SKM-1 treated with dmso at 0.1 percent for 144 hours (cell line): ENCODE measurements around the gene RNU7-1.
A peak's percentile ranks its signal among the peaks of the same experiment; 100 is the strongest.

Experiments
- DNase-seq: peaks from one replicate; lab custom pipeline; 2025; ENCODE audit not compliant: unreplicated experiment; lab: John Stamatoyannopoulos, UW

The RNU7-1 gene

DNA sequence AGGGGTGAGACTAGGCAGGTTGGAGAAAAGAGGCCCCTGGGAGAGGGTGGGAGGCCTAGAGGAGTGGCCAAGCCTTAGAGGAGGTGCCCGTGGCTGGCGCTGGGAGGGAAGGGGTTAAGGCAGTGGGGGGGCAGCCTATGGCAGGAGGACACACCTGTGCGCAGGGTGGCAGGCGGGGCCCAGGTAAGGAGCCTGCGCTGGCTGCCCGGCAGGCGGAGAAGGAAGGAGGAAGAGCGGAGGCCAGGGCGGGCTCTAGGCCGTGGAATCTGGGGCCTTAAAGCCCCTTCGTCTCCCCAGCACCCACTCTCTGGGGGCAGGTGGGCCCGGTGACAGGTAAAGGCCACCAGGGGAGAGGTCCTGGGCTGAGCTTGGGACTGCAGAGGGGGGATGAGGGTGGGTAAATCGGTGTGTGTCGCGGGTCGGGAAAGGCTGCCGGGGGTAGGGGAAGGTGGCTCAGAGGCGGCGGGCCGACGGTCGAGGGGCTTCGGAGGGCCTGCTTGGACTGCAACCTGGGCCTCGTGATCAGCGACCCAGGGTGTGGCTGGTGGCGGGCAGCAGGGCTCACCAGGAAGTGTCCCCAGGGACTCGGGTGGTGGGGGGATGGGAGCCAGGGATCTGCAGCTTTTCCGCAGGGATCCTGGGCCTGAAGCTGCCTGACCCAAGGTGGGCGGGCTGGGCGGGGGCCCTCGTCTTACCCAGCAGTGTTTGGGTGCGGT, 19.6 kb downstream of the RNU7-1 start:
- no peak for DNase-seq

DNA sequence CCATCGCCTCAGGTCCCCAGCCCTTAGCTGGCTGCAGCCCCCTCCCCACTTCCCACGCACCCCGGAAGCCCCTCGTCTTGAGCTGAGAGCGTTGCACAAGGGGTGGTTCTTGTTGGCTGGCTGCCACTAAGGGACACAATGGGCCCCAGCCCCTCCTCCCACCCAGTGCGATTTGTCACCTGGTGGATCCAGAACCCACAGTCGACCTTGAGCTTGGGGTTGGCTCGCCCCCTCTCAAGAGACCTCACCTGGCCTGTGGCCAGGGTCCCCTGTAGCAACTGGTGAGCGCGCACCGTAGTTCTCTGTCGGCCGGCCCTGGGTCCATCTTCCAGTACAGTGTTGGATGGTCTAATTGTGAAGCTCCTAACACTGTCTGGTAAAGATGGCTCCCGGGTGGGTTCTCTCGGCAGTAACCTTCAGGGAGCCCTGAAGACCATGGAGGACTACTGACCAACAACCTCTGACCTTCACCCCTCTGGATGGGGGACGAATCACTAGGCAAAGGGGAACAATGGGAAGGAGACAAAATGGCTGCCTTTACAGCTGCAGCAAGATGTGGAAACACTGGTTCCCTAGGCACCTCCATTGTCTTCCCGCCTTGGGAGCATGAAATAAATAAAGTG, 20.3 kb downstream of the RNU7-1 start:
- DNase-seq: no peak

DNA sequence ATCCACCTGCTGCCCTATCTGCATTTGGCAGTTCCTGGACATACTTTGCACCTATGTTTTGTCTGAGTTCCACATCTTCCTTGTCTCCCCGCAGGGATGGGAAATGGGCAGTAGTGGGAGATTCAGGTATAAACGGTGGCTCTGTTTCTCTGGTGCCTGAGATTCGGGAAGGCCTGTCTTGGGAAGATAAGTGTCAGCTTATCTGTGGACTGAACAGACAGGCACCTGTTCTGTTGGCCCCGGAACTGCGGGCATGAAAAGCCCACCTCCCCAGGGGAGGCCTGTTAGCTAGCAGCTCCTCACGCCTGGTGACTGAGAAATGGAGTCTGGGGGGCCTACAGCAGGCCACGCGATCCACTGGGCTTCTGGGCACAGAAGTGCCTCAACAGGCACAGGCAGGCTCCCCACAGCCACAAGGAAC, 21.0 kb downstream of the RNU7-1 start:
- no peak for DNase-seq

DNA sequence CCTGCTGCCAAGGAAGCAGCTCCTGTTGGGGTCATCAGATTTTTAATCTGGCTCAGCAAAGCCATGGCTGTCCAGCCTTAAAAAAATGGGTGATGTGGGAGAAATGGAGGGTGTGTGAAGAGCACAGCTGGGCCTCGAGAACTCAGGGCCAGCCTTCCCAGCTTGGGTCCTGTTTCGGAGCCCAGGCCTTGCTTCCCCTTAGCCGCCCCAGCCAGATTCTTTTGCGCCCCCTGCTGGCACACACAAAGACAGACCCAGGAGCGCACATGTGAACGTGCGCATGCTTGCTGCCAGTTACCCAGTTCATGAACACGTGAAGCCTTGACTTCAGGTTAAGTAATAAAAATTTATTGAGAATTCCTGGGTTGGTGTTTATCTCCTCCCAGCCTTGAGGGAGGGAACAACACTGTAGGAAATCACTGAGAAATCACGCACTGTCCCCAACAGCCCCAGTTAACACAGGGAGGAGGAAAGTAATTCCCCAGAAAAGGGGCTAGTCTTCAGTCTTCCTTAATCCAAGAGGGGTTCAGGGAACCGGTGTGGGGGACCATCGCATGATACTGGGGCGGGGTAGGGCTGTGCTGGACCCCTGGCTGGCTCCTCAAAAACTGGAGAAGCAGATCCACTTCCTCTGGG, 21.5 kb downstream of the RNU7-1 start:
- peak; percentile 47 for DNase-seq

DNA sequence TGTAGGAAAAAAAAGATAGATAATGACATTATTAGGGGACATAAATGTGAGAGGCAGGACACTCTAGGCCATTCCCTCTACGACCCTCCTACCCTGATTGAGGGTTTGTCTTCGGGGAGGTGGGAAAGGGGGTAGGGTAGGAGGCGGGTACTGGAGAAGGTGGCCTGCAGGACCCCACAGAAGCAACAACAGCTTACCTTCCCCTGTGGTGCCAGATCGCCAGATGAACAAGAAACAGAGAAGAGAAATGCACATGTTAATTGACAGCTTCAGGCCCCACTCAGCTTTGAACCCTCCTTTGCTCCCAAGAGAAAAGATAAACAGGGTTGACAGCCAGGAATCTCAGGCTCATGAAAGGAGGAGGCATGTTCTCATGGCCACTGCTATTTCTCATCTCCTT, 22.1 kb downstream of the RNU7-1 start:
- DNase-seq: no peak

DNA sequence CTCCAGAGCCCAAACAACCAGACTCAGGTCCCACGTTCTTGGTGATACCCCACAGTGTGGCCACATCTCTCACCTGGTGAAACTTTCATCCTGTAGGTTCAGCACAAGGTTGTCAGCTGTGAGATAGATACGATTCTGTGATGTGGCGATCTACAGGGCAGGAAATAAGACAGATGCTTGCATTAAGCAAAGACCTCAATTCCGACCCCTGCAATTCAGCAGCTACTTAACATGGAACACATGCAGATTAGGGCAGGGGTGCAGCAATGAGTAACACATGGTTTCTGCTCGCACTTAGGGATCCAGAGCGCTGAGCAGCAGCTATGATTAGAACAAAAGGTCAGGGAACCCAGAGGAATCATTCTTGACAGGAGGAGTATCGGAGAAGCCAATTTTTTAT, 22.7 kb downstream of the RNU7-1 start:
- no peak for DNase-seq

DNA sequence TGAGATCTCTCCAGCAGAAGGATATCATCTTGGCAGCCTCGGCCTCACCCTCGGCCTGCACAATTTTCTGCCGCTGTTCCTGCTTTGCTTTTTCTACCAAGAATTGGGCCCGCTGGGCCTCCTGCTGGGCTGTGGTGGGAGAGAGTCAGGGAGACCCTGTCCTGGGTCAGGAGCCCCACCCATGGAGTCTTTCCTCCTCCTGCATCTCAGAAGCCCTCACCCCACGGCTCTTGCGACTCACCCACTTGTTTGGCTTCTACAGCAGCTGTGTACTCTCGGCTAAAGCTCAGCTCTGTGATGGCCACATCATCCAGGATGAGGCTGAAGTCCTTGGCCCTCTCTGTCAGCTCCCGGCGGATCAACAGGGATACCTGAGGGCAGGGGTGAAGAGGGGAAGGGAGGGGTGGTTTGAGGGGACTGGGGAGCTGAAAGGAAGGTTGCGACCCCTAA, 24.1 kb downstream of the RNU7-1 start:
- DNase-seq: no peak

DNA sequence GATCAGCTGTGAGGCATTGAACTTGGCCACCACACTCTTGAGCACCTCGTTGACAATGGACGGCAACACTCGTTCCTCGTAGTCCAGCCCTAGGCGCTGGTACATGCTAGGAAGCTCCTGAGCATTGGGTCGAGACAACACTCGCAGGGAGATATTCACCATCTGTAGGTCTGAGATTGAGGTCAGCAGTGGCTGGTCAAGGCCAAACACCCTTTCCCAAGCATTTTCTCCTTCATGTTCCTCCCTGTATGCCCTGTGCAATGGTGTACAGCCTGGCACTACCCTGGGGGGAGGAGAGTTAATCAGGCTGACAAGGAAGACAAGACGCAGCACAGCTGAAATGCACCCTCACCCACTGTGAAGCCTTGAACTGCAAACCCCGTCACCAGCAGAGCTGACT, 24.8 kb downstream of the RNU7-1 start:
- DNase-seq: no peak

DNA sequence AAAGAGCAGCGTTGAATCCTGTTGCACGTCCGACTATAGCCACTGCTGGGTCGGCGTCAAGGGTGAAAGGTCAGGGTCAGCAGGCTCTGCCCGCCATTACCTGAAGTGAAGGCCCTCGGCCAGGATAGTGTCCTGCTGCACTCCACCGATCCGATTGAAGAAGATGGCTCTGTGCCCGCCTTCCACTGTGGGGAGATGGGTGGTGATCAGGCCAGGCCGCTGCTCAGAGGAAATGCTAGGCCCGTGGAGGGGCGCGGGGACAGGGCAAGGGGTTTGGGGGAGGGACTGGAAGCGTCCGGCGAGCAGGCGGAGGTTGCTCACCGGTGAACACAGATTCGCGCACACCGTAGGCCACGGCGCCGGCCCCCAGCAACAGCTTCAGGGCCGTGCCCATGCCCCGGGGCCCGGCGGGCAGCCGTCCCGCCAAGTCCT, 26.5 kb downstream of the RNU7-1 start:
- no peak for DNase-seq

DNA sequence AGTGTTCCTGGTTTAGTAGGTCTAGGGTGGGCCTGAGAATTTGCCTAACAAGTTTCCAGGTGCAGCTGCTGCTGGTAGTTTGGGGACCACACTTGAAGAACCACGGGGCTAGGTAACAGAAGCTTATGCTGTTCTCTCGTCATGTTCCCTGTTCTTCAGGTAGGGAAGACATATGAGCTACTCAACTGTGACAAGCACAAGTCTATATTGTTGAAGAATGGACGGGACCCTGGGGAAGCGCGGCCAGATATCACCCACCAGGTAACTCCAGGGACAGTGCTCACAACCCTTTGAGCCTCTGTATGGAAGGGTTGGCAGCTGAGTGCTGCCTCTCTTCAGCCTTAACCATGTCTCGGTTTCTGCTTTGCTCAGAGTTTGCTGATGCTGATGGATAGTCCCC, 30.6 kb downstream of the RNU7-1 start:
- no peak for DNase-seq

DNA sequence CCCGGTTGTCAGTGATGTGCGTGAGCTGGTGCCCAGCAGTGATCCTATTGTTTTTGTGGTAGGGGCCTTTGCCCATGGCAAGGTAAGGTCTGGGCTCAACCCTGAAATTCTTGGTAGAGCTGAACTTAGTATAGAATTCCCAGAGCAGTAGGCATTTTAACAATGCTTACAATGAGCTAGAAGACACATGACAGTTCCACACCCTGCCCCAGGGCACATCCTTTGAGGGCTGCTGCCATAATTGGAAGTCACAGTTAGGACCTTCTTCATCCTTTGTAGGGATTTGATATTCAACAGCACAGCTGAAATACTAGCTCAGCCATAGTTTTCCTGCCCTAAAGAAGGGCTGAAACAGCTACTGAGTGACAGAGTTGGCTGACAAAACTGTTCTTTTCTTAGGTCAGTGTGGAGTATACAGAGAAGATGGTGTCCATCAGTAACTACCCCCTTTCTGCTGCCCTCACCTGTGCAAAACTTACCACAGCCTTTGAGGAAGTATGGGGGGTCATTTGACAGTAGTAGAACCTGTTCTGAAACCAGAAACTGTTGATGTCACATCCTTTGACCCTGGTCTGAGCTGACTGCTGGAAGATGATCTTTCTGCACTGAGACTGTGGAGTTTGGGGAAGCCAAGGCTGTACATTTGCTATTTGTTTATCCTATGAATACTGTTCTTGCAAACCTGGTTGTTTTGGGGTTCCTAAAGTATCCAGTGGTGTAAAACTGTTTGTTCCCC, 31.8 kb downstream of the RNU7-1 start:
- no peak for DNase-seq

DNA sequence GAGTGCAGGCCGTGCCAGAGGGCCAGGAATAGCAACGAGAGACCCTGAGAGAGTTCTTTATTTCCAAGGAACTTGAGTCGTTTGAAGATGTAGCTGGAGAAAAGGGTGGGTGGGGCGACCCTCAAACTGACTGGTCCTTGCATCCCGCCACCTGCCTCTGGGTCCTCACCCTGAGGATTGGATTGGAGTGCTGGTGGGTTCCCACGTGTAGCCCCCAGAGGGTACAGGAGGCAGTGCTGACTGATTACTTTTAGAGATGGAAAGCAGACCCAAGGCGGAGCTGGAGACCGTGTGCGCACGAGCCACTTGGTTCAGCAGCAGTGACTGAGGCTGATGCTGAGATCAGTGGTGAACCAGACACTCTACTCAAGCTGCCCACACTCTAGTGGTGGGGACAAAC, 34.0 kb downstream of the RNU7-1 start:
- no peak for DNase-seq

DNA sequence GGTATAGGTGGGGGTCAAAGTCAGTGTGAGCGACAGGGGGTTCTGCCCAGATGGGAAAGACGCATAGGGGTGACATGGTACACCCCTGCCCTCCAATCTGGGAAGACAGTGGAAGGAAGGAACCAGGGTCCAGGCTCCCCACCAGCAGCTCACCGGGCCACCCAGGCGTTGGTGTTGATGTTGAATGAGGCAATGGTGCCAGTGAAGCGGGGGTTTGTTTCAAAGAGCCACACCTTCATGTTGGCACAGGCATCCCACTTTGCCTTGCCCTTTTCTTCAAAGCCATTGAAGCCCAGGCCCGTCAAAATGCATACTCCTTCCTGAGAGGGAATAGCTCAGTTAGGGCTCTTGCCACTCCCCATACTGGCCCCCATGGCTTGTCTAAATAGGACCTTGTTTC, 34.6 kb downstream of the RNU7-1 start:
- DNase-seq: no peak

DNA sequence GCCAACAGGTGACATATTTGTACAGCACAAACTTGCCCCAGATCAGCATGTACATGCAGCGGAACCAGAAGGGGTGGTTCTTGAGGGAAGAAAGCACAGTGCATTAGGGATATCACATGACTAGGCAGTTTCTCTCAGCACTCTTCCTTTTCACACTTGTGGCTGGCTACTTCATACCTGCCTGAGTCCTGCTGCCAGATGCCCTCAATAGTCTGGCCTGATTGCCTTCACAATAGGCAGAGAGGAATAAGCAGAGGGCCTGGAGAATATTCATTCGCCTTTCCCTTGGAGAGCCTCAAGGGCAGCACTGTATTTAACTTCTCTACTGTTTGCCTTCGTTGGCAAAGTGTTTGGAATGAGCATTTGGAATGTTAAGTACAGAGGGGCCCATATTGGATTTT, 35.0 kb downstream of the RNU7-1 start:
- no peak for DNase-seq

DNA sequence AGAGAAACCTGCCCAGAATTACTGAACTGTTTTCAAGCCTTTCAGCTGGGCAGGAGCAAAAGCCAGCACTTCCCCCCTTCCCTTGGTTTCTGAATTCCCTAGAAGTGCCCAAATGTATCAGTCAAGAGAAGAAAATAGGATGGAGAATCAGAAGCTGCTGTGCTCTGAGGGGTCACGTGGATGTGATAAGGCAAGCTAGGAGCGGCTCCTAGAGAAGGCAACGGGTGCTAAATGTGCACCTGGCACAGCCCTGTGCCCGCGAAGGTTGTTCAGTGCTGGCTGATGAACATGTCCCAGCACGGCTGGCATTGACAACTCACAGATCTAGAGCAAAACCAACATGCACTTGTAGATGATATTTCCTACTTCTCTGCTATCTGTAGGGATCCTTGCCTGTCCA, 35.4 kb downstream of the RNU7-1 start:
- no peak for DNase-seq

DNA sequence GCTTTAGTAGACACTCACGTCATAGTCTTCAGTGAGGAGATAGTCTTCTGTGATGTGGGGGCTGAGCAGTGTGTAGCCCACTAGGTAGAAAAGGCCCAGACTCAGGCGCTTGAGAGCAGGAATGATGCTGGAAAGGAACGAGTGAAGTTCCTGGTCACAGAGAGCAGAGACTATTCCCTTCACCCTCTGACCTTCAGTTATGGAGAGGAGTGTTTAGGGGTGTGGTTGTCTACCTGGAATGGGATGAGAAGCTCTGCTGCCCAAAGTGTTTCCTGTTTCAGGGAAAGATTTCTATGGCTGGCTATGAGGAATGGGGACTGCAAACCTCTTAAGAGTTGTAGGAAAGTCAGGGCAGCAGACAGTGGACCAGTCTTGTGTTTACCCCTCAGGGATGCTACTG, 35.8 kb downstream of the RNU7-1 start:
- DNase-seq: no peak

DNA sequence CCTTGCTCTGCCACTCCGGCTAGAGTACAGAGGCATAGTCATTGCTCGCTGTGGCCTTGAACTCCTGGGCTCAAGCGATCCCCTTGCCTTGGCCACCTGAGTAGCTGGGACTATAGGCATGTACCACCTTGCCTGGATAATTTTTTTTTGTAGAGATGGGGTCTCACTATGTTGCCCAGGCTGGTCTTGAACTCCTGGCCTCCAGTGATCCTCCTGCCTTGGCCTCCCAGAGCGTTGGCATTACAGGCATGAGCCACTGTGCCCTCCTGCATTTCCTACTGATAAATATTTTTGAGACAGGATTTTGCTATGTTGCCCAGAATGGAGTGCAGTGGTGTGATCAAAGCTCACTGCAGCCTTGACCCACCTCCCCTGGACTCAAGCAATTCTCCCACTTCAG, 36.5 kb downstream of the RNU7-1 start:
- no peak for DNase-seq

DNA sequence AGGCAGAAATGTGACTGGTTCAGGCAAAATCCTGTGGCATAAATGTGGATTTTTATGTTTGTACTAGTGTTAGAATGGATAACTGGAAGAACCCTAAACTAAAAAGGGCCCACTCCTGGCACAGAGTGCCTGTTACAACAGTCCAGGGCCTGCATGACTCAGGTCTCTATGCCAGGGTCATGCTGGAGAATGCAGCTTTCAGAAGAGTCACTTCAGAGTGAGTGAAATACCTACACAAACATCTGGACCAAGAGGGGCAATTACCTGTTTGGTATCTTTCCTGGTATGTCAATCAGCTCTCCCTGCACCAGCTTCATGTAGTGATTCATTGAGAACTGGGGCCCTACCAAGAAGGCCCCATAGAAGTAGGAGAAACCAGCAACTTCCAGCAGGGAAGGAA, 37.1 kb downstream of the RNU7-1 start:
- DNase-seq: no peak

DNA sequence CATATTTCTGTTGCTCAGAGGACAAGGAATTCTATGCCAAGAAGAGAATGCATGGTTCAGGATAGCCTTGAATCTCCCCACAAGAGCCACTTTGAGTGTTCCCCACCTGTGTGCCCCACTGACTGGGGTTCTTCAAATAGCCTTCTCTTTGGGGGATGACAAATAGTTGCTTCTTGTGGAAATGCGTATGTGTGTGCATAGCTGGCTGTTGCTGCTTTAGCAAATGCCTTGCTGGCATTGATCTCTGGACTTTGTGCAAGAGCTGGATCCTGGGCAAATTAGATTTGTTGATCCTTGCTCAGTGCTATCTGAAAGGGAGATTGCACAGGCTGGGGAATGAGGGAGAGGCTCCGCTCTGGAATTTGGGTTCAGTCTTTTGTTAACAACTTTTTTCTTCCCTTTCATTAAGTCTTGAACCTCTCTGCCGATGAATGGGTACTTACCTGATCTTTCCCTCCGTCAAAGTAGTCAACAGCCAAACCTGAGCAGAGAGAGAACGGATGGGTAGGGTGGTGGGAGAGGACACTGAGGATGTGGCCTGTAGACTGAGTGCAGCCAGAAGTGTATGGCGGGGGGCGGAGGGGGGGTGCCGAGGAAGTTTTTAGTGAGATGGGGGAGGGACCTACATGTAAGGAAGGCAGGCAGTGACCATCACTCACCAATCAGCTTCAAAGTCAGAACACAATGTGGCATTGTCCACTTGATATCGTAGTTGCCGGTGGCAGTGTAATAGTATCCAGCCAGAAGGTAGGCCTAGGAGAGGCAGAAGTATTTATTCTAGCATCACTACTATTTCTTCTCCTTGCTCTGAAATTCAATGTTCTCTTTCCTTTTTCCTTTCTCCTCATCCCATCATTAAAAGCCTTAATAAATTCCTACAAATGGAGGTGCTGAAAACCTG, 37.8 kb downstream of the RNU7-1 start:
- no peak for DNase-seq

DNA sequence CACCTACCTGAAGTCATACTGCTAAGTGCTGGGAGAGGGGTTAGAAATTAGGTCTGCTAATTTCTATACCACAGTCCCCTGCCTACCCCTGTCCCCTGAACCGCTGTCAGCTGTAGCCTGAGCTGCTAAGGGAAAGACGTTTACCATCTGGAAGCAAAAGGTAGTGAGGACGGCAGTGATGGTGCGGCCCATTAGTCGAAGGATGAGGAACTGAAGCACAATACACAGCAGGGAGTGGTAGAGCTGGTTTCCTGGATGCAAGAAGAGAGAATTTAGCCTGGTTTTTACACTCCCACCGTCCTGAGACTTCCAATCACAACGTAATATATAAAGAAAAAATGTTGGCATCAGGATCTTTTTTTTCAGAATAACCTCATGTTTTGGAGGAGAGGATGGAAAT, 38.9 kb downstream of the RNU7-1 start:
- DNase-seq: no peak
